NCI-H748 (cell line): ENCODE measurements around the gene RBM34.
"Not testable (repeated sequence)": the region's sequence is repeated elsewhere in the genome, so short reads cannot be mapped to it uniquely, and the experiment has no call there.

Source experiments
- DNase-seq: peaks from one replicate; lab custom pipeline; 2025; ENCODE audit not compliant: unreplicated experiment; lab: John Stamatoyannopoulos, UW

RBM34 gene

GRCh38 chr1:235093013-235093695 is 67.9 kb downstream of the RBM34 start:
- peak; percentile 39 for DNase-seq

- DNase-seq, result not testable (repeated sequence)
Observed at GRCh38 chr1:235092415-235092814, 68.6 kb downstream of the RBM34 start.

- not testable (repeated sequence) for DNase-seq
Observed at GRCh38 chr1:235092045-235092406, 69.0 kb downstream of the RBM34 start.

GRCh38 chr1:235091319-235092044 is 69.6 kb downstream of the RBM34 start:
- not testable (repeated sequence) for DNase-seq

- no peak for DNase-seq
Observed at GRCh38 chr1:235090406-235091069, 70.5 kb downstream of the RBM34 start.

GRCh38 chr1:235088907-235089306 is 72.1 kb downstream of the RBM34 start:
- DNase-seq, result no peak

GRCh38 chr1:235088430-235088829 is 72.6 kb downstream of the RBM34 start:
- no peak for DNase-seq

- DNase-seq, result no peak
Observed at GRCh38 chr1:235087906-235088305, 73.1 kb downstream of the RBM34 start.

- not testable (repeated sequence) for DNase-seq
Observed at GRCh38 chr1:235085411-235086117, 75.5 kb downstream of the RBM34 start.
